Measurements from ENCODE around the gene MAPK4.

Gene MAPK4

DNA sequence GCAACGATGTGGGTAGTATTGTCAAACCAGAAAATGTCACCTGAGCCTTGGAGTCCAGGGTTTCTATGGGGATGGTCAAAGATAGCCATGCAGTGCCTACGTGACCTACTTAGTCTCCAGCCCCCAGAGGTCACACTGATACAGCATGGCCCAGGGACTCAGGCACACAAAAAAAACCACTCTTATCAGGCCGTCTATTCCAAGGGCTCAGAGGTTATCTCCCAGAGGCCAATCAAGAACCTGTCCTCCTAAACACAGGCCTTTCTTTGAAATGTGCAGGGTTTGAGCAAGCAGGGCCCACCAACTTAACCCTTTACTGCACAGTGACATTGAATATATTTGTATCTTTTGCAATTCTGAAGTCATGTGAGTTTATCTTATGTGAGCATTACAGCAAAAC lies 177.2 kb downstream of the MAPK4 start:
- H3K9me3 ChIP-seq (ENCODE audit: control insufficient read depth, insufficient read depth, low read depth, low read length), result no peaks in the 10 kb centered on the region
- H3K4me1 ChIP-seq (ENCODE audit: control insufficient read depth, insufficient read depth, low read length), result no peaks in the 10 kb centered on the region
- H3K27ac ChIP-seq (ENCODE audit: extremely low read depth, low read depth, low read length), result no peak overlapping the region
- ChIA-PET POLR2A (no interaction called here), CTCF (no interaction called here)
- no peak for TF ChIP-seq ZNF324 (tag by site-specific recombination; IDR thresholded peaks at IDR 0.05)
- TF ChIP-seq, protein P1, sequence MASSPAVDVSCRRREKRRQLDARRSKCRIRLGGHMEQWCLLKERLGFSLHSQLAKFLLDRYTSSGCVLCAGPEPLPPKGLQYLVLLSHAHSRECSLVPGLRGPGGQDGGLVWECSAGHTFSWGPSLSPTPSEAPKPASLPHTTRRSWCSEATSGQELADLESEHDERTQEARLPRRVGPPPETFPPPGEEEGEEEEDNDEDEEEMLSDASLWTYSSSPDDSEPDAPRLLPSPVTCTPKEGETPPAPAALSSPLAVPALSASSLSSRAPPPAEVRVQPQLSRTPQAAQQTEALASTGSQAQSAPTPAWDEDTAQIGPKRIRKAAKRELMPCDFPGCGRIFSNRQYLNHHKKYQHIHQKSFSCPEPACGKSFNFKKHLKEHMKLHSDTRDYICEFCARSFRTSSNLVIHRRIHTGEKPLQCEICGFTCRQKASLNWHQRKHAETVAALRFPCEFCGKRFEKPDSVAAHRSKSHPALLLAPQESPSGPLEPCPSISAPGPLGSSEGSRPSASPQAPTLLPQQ (tag by site-specific recombination; IDR thresholded peaks at IDR 0.05), result peak; percentile 45; the same call in 1 of the 2 replicates
- H3K36me3 ChIP-seq (ENCODE audit: control insufficient read depth in 2 of 2, insufficient read depth in 1 of 2, low read length in 2 of 2), result no peaks in the 10 kb centered on the region
- H3K4me3 ChIP-seq (ENCODE audit: low read depth, low read length), result no peak overlapping the region

DNA sequence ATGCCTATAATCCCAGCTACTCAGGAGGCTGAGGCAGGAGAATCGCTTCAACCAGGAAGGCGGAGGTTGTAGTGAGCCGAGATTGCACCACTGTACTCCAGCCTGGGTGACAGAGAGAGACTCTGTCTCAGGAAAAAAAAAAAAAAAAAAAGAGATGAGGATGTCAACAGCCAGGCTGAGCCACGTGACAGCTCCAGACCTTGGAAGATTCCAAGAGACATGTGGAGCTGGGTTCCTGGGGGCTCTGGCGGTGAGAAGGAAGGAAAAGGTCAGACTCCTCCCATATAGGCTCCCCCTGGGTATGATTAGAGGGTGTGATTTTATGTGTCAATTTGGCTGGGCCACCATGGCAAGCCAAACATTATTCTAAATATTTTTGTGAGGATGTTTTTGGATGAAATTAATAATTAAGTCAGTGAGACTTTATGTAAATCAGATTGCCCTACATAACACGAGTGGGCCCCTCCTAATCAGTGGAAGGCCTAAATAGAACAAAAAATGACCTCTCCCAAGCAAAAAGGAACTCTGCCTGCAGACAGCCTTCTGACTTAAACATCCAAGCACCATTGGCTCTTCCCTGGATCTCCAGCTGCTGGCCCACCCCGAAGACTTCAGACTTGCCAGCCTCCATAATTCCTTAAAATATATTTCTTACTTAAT lies 178.3 kb downstream of the MAPK4 start:
- CTCF ChIA-PET, result interaction anchor here (0.6 kb wide), 1 partner anchor 76 kb away, joined by 3 read pairs; no protein-coding TSS in a partner anchor
- Histone ChIP-seq H3K4me1 (ENCODE audit: control insufficient read depth, insufficient read depth, low read length) (no peaks in the 10 kb centered on the region), H3K4me3 (ENCODE audit: low read depth, low read length) (no peak overlapping the region), H3K9me3 (ENCODE audit: control insufficient read depth, insufficient read depth, low read depth, low read length) (no peaks in the 10 kb centered on the region), H3K36me3 (ENCODE audit: control insufficient read depth in 2 of 2, insufficient read depth in 1 of 2, low read length in 2 of 2) (no peaks in the 10 kb centered on the region), H3K27ac (ENCODE audit: extremely low read depth, low read depth, low read length) (no peak overlapping the region)
- peak; percentile 91 for TF ChIP-seq ZNF10 (tag by site-specific recombination; IDR thresholded peaks at IDR 0.05)
- TF ChIP-seq, protein P2, sequence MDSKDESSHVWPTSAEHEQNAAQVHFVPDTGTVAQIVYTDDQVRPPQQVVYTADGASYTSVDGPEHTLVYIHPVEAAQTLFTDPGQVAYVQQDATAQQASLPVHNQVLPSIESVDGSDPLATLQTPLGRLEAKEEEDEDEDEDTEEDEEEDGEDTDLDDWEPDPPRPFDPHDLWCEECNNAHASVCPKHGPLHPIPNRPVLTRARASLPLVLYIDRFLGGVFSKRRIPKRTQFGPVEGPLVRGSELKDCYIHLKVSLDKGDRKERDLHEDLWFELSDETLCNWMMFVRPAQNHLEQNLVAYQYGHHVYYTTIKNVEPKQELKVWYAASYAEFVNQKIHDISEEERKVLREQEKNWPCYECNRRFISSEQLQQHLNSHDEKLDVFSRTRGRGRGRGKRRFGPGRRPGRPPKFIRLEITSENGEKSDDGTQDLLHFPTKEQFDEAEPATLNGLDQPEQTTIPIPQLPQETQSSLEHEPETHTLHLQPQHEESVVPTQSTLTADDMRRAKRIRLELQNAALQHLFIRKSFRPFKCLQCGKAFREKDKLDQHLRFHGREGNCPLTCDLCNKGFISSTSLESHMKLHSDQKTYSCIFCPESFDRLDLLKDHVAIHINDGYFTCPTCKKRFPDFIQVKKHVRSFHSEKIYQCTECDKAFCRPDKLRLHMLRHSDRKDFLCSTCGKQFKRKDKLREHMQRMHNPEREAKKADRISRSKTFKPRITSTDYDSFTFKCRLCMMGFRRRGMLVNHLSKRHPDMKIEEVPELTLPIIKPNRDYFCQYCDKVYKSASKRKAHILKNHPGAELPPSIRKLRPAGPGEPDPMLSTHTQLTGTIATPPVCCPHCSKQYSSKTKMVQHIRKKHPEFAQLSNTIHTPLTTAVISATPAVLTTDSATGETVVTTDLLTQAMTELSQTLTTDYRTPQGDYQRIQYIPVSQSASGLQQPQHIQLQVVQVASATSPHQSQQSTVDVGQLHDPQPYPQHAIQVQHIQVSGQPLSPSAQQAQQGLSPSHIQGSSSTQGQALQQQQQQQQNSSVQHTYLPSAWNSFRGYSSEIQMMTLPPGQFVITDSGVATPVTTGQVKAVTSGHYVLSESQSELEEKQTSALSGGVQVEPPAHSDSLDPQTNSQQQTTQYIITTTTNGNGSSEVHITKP (tag by site-specific recombination; IDR thresholded peaks at IDR 0.05), result peak; percentile 52; the same call in 1 of the 2 replicates
- TF ChIP-seq, protein P3, sequence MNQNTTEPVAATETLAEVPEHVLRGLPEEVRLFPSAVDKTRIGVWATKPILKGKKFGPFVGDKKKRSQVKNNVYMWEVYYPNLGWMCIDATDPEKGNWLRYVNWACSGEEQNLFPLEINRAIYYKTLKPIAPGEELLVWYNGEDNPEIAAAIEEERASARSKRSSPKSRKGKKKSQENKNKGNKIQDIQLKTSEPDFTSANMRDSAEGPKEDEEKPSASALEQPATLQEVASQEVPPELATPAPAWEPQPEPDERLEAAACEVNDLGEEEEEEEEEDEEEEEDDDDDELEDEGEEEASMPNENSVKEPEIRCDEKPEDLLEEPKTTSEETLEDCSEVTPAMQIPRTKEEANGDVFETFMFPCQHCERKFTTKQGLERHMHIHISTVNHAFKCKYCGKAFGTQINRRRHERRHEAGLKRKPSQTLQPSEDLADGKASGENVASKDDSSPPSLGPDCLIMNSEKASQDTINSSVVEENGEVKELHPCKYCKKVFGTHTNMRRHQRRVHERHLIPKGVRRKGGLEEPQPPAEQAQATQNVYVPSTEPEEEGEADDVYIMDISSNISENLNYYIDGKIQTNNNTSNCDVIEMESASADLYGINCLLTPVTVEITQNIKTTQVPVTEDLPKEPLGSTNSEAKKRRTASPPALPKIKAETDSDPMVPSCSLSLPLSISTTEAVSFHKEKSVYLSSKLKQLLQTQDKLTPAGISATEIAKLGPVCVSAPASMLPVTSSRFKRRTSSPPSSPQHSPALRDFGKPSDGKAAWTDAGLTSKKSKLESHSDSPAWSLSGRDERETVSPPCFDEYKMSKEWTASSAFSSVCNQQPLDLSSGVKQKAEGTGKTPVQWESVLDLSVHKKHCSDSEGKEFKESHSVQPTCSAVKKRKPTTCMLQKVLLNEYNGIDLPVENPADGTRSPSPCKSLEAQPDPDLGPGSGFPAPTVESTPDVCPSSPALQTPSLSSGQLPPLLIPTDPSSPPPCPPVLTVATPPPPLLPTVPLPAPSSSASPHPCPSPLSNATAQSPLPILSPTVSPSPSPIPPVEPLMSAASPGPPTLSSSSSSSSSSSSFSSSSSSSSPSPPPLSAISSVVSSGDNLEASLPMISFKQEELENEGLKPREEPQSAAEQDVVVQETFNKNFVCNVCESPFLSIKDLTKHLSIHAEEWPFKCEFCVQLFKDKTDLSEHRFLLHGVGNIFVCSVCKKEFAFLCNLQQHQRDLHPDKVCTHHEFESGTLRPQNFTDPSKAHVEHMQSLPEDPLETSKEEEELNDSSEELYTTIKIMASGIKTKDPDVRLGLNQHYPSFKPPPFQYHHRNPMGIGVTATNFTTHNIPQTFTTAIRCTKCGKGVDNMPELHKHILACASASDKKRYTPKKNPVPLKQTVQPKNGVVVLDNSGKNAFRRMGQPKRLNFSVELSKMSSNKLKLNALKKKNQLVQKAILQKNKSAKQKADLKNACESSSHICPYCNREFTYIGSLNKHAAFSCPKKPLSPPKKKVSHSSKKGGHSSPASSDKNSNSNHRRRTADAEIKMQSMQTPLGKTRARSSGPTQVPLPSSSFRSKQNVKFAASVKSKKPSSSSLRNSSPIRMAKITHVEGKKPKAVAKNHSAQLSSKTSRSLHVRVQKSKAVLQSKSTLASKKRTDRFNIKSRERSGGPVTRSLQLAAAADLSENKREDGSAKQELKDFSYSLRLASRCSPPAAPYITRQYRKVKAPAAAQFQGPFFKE (tag by site-specific recombination; IDR thresholded peaks at IDR 0.05; ENCODE audit: borderline replicate concordance), result no peak
- TF ChIP-seq, protein P4, sequence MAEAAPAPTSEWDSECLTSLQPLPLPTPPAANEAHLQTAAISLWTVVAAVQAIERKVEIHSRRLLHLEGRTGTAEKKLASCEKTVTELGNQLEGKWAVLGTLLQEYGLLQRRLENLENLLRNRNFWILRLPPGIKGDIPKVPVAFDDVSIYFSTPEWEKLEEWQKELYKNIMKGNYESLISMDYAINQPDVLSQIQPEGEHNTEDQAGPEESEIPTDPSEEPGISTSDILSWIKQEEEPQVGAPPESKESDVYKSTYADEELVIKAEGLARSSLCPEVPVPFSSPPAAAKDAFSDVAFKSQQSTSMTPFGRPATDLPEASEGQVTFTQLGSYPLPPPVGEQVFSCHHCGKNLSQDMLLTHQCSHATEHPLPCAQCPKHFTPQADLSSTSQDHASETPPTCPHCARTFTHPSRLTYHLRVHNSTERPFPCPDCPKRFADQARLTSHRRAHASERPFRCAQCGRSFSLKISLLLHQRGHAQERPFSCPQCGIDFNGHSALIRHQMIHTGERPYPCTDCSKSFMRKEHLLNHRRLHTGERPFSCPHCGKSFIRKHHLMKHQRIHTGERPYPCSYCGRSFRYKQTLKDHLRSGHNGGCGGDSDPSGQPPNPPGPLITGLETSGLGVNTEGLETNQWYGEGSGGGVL (tag by site-specific recombination; IDR thresholded peaks at IDR 0.05), result no peak
- POLR2A ChIA-PET, result interaction anchor here (0.6 kb wide), 1 partner anchor 296 kb away, joined by 4 read pairs; no protein-coding TSS in a partner anchor

All from HEK293 (cell line).